Progenitor cell of endocrine pancreas (in vitro differentiated cells): ENCODE measurements around the gene TBCE. TPM values are rescaled to one million over a fixed set of nuclear protein-coding genes. Genes with fewer than 3 reads are reported as not detected.
A peak's percentile ranks its signal among the peaks of the same experiment; 100 is the strongest.

ENCODE experiments used
- DNase-seq: peaks from one replicate; pipeline ENCODE4 v3.0.0; 2021; ENCODE audit warnings: low spot score; ENCODE audit not compliant: unreplicated experiment
- H3K27ac Mint-ChIP-seq: 2 replicates; pipeline ENCODE4 v1.8.0; 2021; ENCODE audit warnings: mild to moderate bottlenecking, moderate library complexity, mixed read lengths
- H3K27me3 Mint-ChIP-seq: 2 replicates; pipeline ENCODE4 v1.8.0; 2021; ENCODE audit warnings: mixed read lengths
- H3K36me3 Mint-ChIP-seq: 2 replicates; pipeline ENCODE4 v1.8.0; 2022; ENCODE audit warnings: mixed read lengths; ENCODE audit not compliant: insufficient read depth
- H3K4me1 Mint-ChIP-seq: 2 replicates; pipeline ENCODE4 v1.8.0; 2021; ENCODE audit warnings: low read depth, mixed read lengths
- H3K4me3 Mint-ChIP-seq: 2 replicates; pipeline ENCODE4 v1.8.0; 2021; ENCODE audit warnings: low read depth, mild to moderate bottlenecking, moderate library complexity, mixed read lengths
- H3K9me3 Mint-ChIP-seq: 2 replicates; pipeline ENCODE4 v1.8.0; 2021; ENCODE audit warnings: low read depth, mixed read lengths
- total RNA-seq: library from RNA; stranded (reverse); gene quantifications from 2 replicates; pipeline ENCODE4 v1.2.1, GENCODE V29; 2021
- TF ChIP-seq, protein P1 (sequence below): fragments of 200-600 bp; sonication (generic); IDR thresholded peaks from one replicate; pipeline ENCODE4 v1.5.0; 2021; ENCODE audit warnings: antibody characterized with exemption, mild to moderate bottlenecking; ENCODE audit not compliant: unreplicated experiment

Gene TBCE
- total RNA-seq, 1 donor from 2014 or later = 40.7 TPM

DNA sequence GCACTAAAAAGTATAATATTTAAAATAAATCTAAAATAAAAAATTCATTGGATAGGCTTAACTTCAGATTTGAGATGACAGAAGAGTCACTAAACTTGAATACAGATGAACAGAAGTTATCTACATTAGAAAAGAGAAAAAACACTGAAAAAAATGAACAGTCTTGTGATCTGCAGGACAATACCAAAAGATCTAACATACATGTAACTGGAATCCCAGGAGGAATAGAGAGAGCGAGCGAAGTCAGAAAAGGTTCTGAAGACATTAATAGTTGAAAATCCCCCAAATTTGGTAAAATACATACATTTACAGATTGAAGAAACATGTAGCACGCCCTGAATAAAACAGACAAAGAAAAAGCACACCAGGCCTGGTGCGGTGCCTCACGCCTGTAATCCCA, 115.9 kb downstream of the TBCE start:
- Mint-ChIP-seq H3K36me3 (peaks cover 49% of the 10 kb centered on the region), H3K4me1 (no peaks in the 10 kb centered on the region), H3K27ac (no peak overlapping the region), H3K9me3 (peaks cover 10% of the 10 kb centered on the region), H3K27me3 (no peaks in the 10 kb centered on the region), H3K4me3 (no peak overlapping the region)
- TF ChIP-seq, protein P1, sequence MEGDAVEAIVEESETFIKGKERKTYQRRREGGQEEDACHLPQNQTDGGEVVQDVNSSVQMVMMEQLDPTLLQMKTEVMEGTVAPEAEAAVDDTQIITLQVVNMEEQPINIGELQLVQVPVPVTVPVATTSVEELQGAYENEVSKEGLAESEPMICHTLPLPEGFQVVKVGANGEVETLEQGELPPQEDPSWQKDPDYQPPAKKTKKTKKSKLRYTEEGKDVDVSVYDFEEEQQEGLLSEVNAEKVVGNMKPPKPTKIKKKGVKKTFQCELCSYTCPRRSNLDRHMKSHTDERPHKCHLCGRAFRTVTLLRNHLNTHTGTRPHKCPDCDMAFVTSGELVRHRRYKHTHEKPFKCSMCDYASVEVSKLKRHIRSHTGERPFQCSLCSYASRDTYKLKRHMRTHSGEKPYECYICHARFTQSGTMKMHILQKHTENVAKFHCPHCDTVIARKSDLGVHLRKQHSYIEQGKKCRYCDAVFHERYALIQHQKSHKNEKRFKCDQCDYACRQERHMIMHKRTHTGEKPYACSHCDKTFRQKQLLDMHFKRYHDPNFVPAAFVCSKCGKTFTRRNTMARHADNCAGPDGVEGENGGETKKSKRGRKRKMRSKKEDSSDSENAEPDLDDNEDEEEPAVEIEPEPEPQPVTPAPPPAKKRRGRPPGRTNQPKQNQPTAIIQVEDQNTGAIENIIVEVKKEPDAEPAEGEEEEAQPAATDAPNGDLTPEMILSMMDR = no peak
- no peak for DNase-seq

DNA sequence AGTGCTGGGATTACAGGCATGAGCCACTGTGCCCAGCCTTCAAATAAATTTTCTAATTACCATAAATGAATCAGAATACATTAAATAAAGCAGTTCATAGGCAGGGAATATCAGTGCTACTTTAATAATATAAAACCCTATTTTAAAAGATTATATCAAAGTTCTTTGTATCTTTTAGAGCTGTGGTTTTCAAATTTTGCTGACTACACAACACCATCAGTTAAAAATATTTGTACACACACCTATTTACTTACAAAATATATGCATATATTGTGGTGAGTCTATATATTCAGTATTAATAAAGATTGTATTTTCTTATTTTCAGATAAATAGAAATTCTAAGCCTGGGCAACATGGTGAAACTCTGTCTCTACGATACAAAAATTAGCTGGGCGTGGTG, 118.3 kb downstream of the TBCE start:
- H3K36me3 Mint-ChIP-seq = peaks cover 38% of the 10 kb centered on the region
- DNase-seq = no peak
- H3K4me3 Mint-ChIP-seq = no peak overlapping the region
- no peaks in the 10 kb centered on the region for H3K4me1 Mint-ChIP-seq
- no peak overlapping the region for H3K27ac Mint-ChIP-seq
- H3K9me3 Mint-ChIP-seq = peaks cover 10% of the 10 kb centered on the region
- TF ChIP-seq, protein P1 = no peak
- H3K27me3 Mint-ChIP-seq = no peaks in the 10 kb centered on the region

DNA sequence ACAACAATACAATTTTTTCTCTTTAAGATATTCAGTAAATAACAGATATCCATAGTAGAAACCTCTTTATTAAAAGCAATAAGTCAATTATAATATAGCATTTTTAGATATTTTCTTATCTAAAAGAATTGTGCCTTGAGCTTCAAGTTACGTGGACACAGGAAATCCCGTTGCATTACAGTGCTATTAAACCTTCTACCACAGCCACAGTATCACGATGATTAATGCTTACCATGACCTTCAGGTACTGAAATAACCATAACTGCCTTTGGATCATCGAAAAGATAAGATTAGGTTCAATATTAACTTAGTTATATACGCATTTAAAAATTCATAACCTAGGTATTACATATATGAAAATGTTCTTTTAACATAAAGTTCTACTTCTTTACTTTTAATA, 119.1 kb downstream of the TBCE start:
- no peak for DNase-seq
- Mint-ChIP-seq H3K36me3 (peaks cover 35% of the 10 kb centered on the region), H3K27ac (no peak overlapping the region), H3K4me3 (no peak overlapping the region), H3K4me1 (no peaks in the 10 kb centered on the region), H3K27me3 (no peaks in the 10 kb centered on the region), H3K9me3 (peaks cover 10% of the 10 kb centered on the region)
- TF ChIP-seq, protein P1 = no peak

DNA sequence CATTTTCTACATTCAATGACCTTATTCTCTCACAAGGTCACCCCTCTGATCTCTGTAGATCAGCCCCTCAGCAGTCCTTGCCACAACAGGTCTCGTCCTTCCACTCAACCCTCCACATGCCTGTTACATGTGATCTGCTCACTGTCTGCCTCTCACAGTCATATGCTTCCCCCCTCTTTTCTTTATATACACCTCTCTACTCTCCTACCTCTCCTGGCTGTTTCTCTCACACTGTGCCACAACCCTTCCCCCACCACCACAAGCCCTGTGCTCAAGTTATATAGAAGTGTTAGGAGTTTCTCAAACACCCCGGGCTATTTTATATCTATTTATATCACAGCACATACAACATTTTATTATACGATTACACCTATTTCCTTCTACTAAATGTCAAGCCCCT, 124.4 kb downstream of the TBCE start:
- DNase-seq = no peak
- Mint-ChIP-seq H3K36me3 (peaks cover 17% of the 10 kb centered on the region), H3K4me1 (no peaks in the 10 kb centered on the region), H3K27me3 (no peaks in the 10 kb centered on the region), H3K27ac (peak overlapping the region; percentile 47), H3K4me3 (no peak overlapping the region), H3K9me3 (no peaks in the 10 kb centered on the region)
- TF ChIP-seq, protein P1 = no peak

DNA sequence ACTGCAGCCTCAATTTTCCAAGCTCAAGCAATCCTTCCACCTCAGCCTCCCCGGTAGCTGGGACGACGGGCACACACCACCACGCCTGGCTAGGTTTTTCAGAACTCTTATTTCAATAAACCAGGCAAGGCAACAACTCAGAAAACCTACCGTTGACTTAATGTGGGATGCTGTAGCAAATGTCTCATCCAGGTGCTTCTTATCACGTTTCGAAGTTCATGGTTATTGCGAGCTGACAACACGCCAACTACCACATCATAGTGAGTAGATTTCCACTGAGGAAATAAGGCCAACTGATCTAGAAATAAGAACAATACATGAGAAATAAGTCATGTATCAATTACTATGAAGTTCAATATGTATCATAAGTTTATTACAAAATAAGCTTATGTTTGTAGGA, 127.3 kb downstream of the TBCE start:
- no peaks in the 10 kb centered on the region for H3K27me3 Mint-ChIP-seq
- H3K27ac Mint-ChIP-seq = no peak overlapping the region
- DNase-seq = no peak
- no peaks in the 10 kb centered on the region for H3K9me3 Mint-ChIP-seq
- no peak overlapping the region for H3K4me3 Mint-ChIP-seq
- H3K4me1 Mint-ChIP-seq = no peaks in the 10 kb centered on the region
- H3K36me3 Mint-ChIP-seq = peaks cover 13% of the 10 kb centered on the region
- TF ChIP-seq, protein P1 = no peak
